Measurements from ENCODE around the gene GPR137. TPM values are rescaled to one million over a fixed set of nuclear protein-coding genes. Genes with fewer than 3 reads are reported as not detected.
A peak's percentile ranks its signal among the peaks of the same experiment; 100 is the strongest.

GPR137 gene
- total RNA-seq, 1 experiment from 2014 or later: 33.3 TPM

DNA sequence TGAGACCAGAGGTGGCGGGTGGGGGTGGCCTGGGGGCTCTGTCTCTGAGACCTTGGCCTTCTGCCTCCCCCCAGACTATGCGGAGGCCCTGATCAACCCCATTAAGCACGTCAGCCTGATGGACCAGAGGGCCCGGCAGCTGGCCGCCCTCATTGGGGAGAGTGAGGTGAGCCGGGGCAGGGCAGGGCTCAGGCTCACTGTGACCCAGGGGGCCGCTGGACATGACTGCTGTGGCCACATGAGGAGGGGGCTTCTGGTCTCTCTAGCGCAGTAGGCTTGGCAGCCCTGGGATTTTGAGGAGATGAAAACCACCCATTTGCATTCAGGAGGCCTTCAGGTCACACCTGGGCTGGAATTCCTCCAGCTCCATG, 21.7 kb upstream of the GPR137 start:
- intact Hi-C loops (cut with micrococcal nuclease; ENCODE audit: unreplicated experiment): no loop called here
- Mint-ChIP-seq H3K4me3 (ENCODE audit: low read depth, unreplicated experiment) (no peak overlapping the region), H3K27me3 (ENCODE audit: unreplicated experiment) (no peaks in the 10 kb centered on the region), H3K9me3 (ENCODE audit: low read depth, unreplicated experiment) (no peaks in the 10 kb centered on the region), H3K27ac (ENCODE audit: unreplicated experiment) (no peak overlapping the region), H3K36me3 (ENCODE audit: insufficient read depth, unreplicated experiment) (peaks cover 48% of the 10 kb centered on the region), H3K4me1 (ENCODE audit: low read depth, unreplicated experiment) (peaks cover 13% of the 10 kb centered on the region)
- no TSS peak for BruUV-seq (replicated peaks)
- no peak for DNase-seq
- TF ChIP-seq, protein P1, sequence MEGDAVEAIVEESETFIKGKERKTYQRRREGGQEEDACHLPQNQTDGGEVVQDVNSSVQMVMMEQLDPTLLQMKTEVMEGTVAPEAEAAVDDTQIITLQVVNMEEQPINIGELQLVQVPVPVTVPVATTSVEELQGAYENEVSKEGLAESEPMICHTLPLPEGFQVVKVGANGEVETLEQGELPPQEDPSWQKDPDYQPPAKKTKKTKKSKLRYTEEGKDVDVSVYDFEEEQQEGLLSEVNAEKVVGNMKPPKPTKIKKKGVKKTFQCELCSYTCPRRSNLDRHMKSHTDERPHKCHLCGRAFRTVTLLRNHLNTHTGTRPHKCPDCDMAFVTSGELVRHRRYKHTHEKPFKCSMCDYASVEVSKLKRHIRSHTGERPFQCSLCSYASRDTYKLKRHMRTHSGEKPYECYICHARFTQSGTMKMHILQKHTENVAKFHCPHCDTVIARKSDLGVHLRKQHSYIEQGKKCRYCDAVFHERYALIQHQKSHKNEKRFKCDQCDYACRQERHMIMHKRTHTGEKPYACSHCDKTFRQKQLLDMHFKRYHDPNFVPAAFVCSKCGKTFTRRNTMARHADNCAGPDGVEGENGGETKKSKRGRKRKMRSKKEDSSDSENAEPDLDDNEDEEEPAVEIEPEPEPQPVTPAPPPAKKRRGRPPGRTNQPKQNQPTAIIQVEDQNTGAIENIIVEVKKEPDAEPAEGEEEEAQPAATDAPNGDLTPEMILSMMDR (IDR thresholded peaks at IDR 0.05; ENCODE audit: unreplicated experiment): no peak
- CTCF ChIA-PET: no interaction called here

DNA sequence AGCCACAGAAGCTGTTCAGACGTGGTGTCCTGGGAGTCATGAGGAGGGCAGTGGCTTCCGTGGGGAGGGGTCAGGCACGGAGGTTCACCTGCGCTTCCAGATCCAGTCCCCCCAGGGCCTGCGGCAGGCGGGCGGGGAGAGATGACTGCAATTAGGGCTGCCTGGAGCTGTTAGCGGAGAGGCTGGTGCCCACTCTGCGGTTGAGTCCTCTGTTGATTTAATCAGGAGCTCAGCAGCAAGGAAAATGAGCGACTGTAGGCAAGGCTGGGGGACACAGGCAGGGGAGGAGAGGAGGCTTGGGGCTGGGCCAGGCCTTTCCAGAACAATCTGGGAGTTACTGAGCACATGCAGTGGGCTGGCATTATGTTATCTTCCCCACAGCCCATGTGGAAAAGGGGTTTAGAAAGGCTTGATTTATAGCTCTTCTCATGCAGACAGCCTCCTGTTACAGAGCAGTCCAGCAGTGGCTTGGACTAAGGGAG, 21.2 kb upstream of the GPR137 start:
- no peak for DNase-seq
- CTCF ChIA-PET: no interaction called here
- BruUV-seq (replicated peaks): no TSS peak
- Mint-ChIP-seq H3K4me3 (ENCODE audit: low read depth, unreplicated experiment) (no peak overlapping the region), H3K9me3 (ENCODE audit: low read depth, unreplicated experiment) (no peaks in the 10 kb centered on the region), H3K4me1 (ENCODE audit: low read depth, unreplicated experiment) (peaks cover 18% of the 10 kb centered on the region), H3K27me3 (ENCODE audit: unreplicated experiment) (no peaks in the 10 kb centered on the region), H3K27ac (ENCODE audit: unreplicated experiment) (no peak overlapping the region), H3K36me3 (ENCODE audit: insufficient read depth, unreplicated experiment) (peaks cover 48% of the 10 kb centered on the region)
- intact Hi-C loops (cut with micrococcal nuclease; ENCODE audit: unreplicated experiment): no loop called here
- TF ChIP-seq, protein P1 (IDR thresholded peaks at IDR 0.05; ENCODE audit: unreplicated experiment): no peak

DNA sequence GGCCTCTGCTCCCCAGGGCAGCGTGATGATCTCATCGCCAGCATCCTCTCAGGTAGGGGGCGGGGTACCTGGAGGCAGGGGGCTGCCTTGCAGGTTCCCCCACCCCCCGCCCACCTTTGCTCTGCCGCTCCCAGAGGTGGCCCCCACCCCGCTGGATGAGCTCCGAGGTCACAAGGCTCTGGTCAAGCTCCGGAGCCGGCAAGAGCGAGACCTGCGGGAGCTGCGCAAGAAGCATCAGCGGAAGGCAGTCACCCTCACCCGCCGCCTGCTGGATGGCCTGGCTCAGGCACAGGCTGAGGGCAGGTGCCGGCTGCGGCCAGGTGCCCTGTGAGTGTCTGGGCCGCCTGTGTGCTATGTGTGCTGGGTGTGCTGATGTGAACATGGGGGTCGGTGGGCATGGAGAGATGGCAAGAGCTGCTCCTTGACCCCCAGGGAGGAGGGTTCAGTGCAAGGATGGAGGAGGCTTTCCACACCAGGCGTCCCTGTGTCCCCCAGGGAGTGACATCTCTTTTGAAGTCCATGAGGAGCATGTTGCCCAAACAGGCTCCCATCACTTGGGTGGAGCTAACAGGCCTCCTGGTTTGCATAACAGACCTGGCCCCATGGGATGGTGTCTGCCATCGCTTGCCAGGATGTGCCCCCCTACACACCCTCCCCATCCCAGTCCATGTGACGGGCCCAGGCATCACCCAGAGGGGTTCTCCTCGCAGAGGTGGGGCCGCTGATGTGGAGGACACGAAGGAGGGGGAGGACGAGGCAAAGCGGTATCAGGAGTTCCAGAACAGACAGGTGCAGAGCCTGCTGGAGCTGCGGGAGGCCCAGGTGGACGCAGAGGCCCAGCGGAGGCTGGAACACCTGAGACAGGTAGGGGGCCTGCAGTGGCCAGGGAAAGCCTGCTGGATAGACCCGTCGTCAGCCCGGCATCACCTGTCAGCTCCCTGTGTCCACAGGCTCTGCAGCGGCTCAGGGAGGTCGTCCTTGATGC, 20.2 kb upstream of the GPR137 start:
- Mint-ChIP-seq H3K36me3 (ENCODE audit: insufficient read depth, unreplicated experiment) (peaks cover 50% of the 10 kb centered on the region), H3K9me3 (ENCODE audit: low read depth, unreplicated experiment) (no peaks in the 10 kb centered on the region), H3K4me3 (ENCODE audit: low read depth, unreplicated experiment) (no peak overlapping the region), H3K27me3 (ENCODE audit: unreplicated experiment) (no peaks in the 10 kb centered on the region), H3K4me1 (ENCODE audit: low read depth, unreplicated experiment) (peaks cover 18% of the 10 kb centered on the region), H3K27ac (ENCODE audit: unreplicated experiment) (peak overlapping the region; percentile 21)
- CTCF ChIA-PET: interaction anchor here (0.6 kb wide), 1 partner anchor 20 kb away, joined by 4 read pairs; no protein-coding TSS in a partner anchor
- DNase-seq: no peak
- intact Hi-C loops (cut with micrococcal nuclease; ENCODE audit: unreplicated experiment): no loop called here
- TF ChIP-seq, protein P1 (IDR thresholded peaks at IDR 0.05; ENCODE audit: unreplicated experiment): no peak
- no TSS peak for BruUV-seq (replicated peaks)

DNA sequence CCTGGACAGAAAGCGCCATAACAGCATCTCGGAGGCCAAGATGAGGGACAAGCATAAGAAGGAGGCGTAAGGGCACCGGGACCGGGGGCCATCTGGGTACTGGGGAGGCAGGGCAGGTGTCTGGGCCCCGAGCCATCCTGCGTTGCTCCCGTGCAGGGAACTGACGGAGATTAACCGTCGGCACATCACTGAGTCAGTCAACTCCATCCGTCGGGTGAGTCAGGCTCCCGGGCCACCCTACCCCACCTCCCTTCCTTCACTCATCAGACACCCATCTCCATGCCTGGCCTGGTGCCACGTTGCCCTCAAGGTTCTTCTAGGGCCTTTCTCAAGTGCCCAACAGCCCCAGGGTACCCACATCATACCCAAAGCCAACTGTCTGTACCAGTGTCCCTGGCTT, 19.3 kb upstream of the GPR137 start:
- DNase-seq: no peak
- Mint-ChIP-seq H3K27ac (ENCODE audit: unreplicated experiment) (no peak overlapping the region), H3K36me3 (ENCODE audit: insufficient read depth, unreplicated experiment) (peaks cover 59% of the 10 kb centered on the region), H3K4me1 (ENCODE audit: low read depth, unreplicated experiment) (peaks cover 18% of the 10 kb centered on the region), H3K4me3 (ENCODE audit: low read depth, unreplicated experiment) (no peak overlapping the region), H3K9me3 (ENCODE audit: low read depth, unreplicated experiment) (no peaks in the 10 kb centered on the region), H3K27me3 (ENCODE audit: unreplicated experiment) (no peaks in the 10 kb centered on the region)
- intact Hi-C loops (cut with micrococcal nuclease; ENCODE audit: unreplicated experiment): no loop called here
- BruUV-seq (replicated peaks): no TSS peak
- CTCF ChIA-PET: no interaction called here
- TF ChIP-seq, protein P1 (IDR thresholded peaks at IDR 0.05; ENCODE audit: unreplicated experiment): no peak
